ENCODE results near the gene CEP89. TPM values are rescaled to one million over a fixed set of nuclear protein-coding genes. Genes with fewer than 3 reads are reported as not detected.
"Not testable (repeated sequence)": the region's sequence is repeated elsewhere in the genome, so short reads cannot be mapped to it uniquely, and the experiment has no call there.

CEP89 gene
- polyA plus RNA-seq, 1 donor (not counting 4 experiments of a cell fraction or from before 2014, with no cell fraction given): 11.2 TPM

DNA sequence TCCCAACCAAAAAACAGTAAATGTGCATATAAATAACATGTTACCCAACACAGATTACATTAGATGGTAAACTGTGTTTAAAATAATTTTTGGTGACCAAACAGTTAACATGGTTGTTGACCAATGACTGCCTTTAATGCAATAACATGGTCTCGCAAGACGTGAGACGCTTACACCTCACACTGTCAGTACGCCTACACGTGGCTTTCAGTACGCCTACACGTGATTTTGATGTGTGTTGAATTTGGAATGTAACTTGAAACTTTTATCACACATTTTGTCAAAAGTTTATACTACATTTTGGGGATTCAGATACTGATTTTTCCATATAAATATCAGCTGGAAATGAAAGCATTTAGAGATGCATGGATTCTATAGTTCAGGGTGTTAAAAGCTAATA is 134.2 kb downstream of the CEP89 start:
- no peaks in the 10 kb centered on the region for H3K36me3 ChIP-seq (ENCODE audit: control insufficient read depth in 2 of 2, extremely low read depth in 1 of 2, insufficient read depth in 2 of 2, low read length in 2 of 2)
- DNase-seq (ENCODE audit: low read depth, low spot score) (no peak), FAIRE-seq (no peak)
- no peaks in the 10 kb centered on the region for H3K27me3 ChIP-seq (ENCODE audit: control insufficient read depth, extremely low read depth, insufficient read depth, low read length)
- dilution Hi-C loops (cut with MboI; ENCODE audit: extremely low pct_ligation_motif_present, low sequenced_read_pairs): no loop called here
- H3K4me2 ChIP-seq (ENCODE audit: control insufficient read depth, extremely low read depth, insufficient read depth, low read depth, low read length): no peak overlapping the region
- H2AFZ ChIP-seq (ENCODE audit: control insufficient read depth, low read length): no peak overlapping the region
- H3K79me2 ChIP-seq (ENCODE audit: control insufficient read depth, insufficient read depth, low read length): no peaks in the 10 kb centered on the region
- H3K4me1 ChIP-seq (ENCODE audit: control insufficient read depth, extremely low read depth, insufficient read depth, low read length): no peaks in the 10 kb centered on the region
- H3K27ac ChIP-seq (ENCODE audit: control insufficient read depth, insufficient read depth, low read length): no peak overlapping the region
- no peak overlapping the region for H3K4me3 ChIP-seq (ENCODE audit: control insufficient read depth in 2 of 3, extremely low read depth in 1 of 3, insufficient read depth in 2 of 3, low read depth in 1 of 3, low read length in 3 of 3)
- no peak for TF ChIP-seq EZH2 (IDR thresholded peaks at IDR 0.05; ENCODE audit: low read length)
- TF ChIP-seq, protein P1, sequence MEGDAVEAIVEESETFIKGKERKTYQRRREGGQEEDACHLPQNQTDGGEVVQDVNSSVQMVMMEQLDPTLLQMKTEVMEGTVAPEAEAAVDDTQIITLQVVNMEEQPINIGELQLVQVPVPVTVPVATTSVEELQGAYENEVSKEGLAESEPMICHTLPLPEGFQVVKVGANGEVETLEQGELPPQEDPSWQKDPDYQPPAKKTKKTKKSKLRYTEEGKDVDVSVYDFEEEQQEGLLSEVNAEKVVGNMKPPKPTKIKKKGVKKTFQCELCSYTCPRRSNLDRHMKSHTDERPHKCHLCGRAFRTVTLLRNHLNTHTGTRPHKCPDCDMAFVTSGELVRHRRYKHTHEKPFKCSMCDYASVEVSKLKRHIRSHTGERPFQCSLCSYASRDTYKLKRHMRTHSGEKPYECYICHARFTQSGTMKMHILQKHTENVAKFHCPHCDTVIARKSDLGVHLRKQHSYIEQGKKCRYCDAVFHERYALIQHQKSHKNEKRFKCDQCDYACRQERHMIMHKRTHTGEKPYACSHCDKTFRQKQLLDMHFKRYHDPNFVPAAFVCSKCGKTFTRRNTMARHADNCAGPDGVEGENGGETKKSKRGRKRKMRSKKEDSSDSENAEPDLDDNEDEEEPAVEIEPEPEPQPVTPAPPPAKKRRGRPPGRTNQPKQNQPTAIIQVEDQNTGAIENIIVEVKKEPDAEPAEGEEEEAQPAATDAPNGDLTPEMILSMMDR (optimal IDR thresholded peaks at IDR 0.05 in 1 of 3, IDR thresholded peaks at IDR 0.05 in 1 of 3, conservative IDR thresholded peaks at IDR 0.05 in 1 of 3; ENCODE audit: extremely low read depth in 1 of 3, insufficient read depth in 2 of 3, low read length in 3 of 3): no peak
- no peaks in the 10 kb centered on the region for H4K20me1 ChIP-seq (ENCODE audit: control insufficient read depth, extremely low read depth, insufficient read depth, low read length)
- no peaks in the 10 kb centered on the region for H3K9me3 ChIP-seq (ENCODE audit: control insufficient read depth, low read depth, low read length)
- no peak overlapping the region for H3K9ac ChIP-seq (ENCODE audit: control insufficient read depth, extremely low read depth, insufficient read depth, low read length)
- no peaks in the 10 kb centered on the region for H3K9me1 ChIP-seq (ENCODE audit: control insufficient read depth, extremely low read depth, insufficient read depth, low read length)

DNA sequence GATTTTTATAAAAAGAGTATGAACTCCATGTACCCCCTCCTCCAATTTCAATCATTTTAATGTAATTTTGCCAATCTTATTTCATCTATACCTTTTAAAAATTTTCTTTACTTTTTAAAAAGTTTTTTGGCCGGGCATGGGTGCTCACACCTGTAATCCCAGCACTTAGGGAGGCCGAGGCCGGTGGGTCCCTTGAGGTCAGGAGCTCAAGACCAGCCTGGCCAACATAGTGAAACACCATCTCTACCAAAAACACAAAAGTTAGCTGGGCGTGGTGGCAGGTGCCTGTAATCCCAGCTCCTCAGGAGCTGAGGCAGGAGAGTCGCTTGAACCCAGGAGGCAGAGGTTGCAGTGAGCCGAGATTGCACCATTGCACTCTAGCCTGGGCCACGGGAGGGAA is 138.4 kb downstream of the CEP89 start:
- H3K4me3 ChIP-seq (ENCODE audit: control insufficient read depth in 2 of 3, extremely low read depth in 1 of 3, insufficient read depth in 2 of 3, low read depth in 1 of 3, low read length in 3 of 3); H3K9ac ChIP-seq (ENCODE audit: control insufficient read depth, extremely low read depth, insufficient read depth, low read length); dilution Hi-C loops (cut with MboI; ENCODE audit: extremely low pct_ligation_motif_present, low sequenced_read_pairs); H3K4me1 ChIP-seq (ENCODE audit: control insufficient read depth, extremely low read depth, insufficient read depth, low read length); H2AFZ ChIP-seq (ENCODE audit: control insufficient read depth, low read length); H3K9me3 ChIP-seq (ENCODE audit: control insufficient read depth, low read depth, low read length); H4K20me1 ChIP-seq (ENCODE audit: control insufficient read depth, extremely low read depth, insufficient read depth, low read length); DNase-seq (ENCODE audit: low read depth, low spot score); H3K36me3 ChIP-seq (ENCODE audit: control insufficient read depth in 2 of 2, extremely low read depth in 1 of 2, insufficient read depth in 2 of 2, low read length in 2 of 2); H3K79me2 ChIP-seq (ENCODE audit: control insufficient read depth, insufficient read depth, low read length); H3K27me3 ChIP-seq (ENCODE audit: control insufficient read depth, extremely low read depth, insufficient read depth, low read length); H3K4me2 ChIP-seq (ENCODE audit: control insufficient read depth, extremely low read depth, insufficient read depth, low read depth, low read length); FAIRE-seq; H3K9me1 ChIP-seq (ENCODE audit: control insufficient read depth, extremely low read depth, insufficient read depth, low read length); H3K27ac ChIP-seq (ENCODE audit: control insufficient read depth, insufficient read depth, low read length): not testable (repeated sequence)

DNA sequence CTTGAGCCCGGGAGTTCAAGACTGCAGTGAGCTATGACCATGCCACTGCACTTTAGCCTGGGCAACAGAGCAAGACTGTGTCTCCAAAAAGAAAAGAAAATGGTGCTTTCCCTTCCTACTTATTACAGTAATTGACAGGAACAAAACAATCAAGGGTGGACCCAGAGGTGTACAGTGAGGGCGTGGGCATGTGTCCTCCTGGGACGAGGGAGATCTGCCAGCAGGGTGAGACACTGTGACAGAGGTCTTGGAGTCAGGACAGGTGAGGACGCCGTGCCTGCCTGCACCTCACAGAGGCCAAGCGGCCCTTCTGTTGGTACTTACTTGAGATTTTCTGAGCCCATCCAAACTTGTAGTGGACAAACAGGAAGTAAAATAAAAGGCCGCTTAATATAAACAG is 138.9 kb downstream of the CEP89 start:
- H3K4me1 ChIP-seq (ENCODE audit: control insufficient read depth, extremely low read depth, insufficient read depth, low read length); H3K9me3 ChIP-seq (ENCODE audit: control insufficient read depth, low read depth, low read length); H2AFZ ChIP-seq (ENCODE audit: control insufficient read depth, low read length); DNase-seq (ENCODE audit: low read depth, low spot score); H3K27ac ChIP-seq (ENCODE audit: control insufficient read depth, insufficient read depth, low read length); H4K20me1 ChIP-seq (ENCODE audit: control insufficient read depth, extremely low read depth, insufficient read depth, low read length); H3K9me1 ChIP-seq (ENCODE audit: control insufficient read depth, extremely low read depth, insufficient read depth, low read length); FAIRE-seq; dilution Hi-C loops (cut with MboI; ENCODE audit: extremely low pct_ligation_motif_present, low sequenced_read_pairs); H3K79me2 ChIP-seq (ENCODE audit: control insufficient read depth, insufficient read depth, low read length); H3K36me3 ChIP-seq (ENCODE audit: control insufficient read depth in 2 of 2, extremely low read depth in 1 of 2, insufficient read depth in 2 of 2, low read length in 2 of 2); H3K4me3 ChIP-seq (ENCODE audit: control insufficient read depth in 2 of 3, extremely low read depth in 1 of 3, insufficient read depth in 2 of 3, low read depth in 1 of 3, low read length in 3 of 3); H3K4me2 ChIP-seq (ENCODE audit: control insufficient read depth, extremely low read depth, insufficient read depth, low read depth, low read length); H3K27me3 ChIP-seq (ENCODE audit: control insufficient read depth, extremely low read depth, insufficient read depth, low read length); H3K9ac ChIP-seq (ENCODE audit: control insufficient read depth, extremely low read depth, insufficient read depth, low read length): not testable (repeated sequence)

DNA sequence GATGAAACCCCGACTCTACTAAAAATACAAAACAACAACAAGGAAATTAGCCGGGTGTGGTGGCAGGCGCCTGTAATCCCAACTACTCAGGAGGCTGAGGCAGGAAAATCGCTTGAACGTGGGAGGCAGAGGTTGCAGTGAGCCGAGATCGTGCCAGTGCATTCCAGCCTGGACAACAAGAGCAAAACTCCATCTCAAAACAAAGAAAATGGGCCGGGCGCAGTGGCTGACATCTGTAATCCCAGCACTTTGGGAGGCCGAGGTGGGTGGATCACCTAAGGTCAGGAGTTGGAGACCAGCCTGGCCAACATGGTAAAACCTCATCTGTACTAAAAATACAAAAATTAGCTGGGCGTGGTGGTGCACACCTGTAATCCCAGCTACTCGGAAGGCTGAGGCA is 139.7 kb downstream of the CEP89 start:
- FAIRE-seq; H3K27ac ChIP-seq (ENCODE audit: control insufficient read depth, insufficient read depth, low read length); H4K20me1 ChIP-seq (ENCODE audit: control insufficient read depth, extremely low read depth, insufficient read depth, low read length); H3K79me2 ChIP-seq (ENCODE audit: control insufficient read depth, insufficient read depth, low read length); H3K9me3 ChIP-seq (ENCODE audit: control insufficient read depth, low read depth, low read length); H3K27me3 ChIP-seq (ENCODE audit: control insufficient read depth, extremely low read depth, insufficient read depth, low read length); dilution Hi-C loops (cut with MboI; ENCODE audit: extremely low pct_ligation_motif_present, low sequenced_read_pairs); H3K4me3 ChIP-seq (ENCODE audit: control insufficient read depth in 2 of 3, extremely low read depth in 1 of 3, insufficient read depth in 2 of 3, low read depth in 1 of 3, low read length in 3 of 3); DNase-seq (ENCODE audit: low read depth, low spot score); H3K36me3 ChIP-seq (ENCODE audit: control insufficient read depth in 2 of 2, extremely low read depth in 1 of 2, insufficient read depth in 2 of 2, low read length in 2 of 2); H2AFZ ChIP-seq (ENCODE audit: control insufficient read depth, low read length); H3K4me1 ChIP-seq (ENCODE audit: control insufficient read depth, extremely low read depth, insufficient read depth, low read length); H3K4me2 ChIP-seq (ENCODE audit: control insufficient read depth, extremely low read depth, insufficient read depth, low read depth, low read length); H3K9me1 ChIP-seq (ENCODE audit: control insufficient read depth, extremely low read depth, insufficient read depth, low read length); H3K9ac ChIP-seq (ENCODE audit: control insufficient read depth, extremely low read depth, insufficient read depth, low read length): not testable (repeated sequence)
